Transverse colon (tissue), 4 donors: Measurements from ENCODE around the gene SRSF6.
"Not testable (repeated sequence)": the region's sequence is repeated elsewhere in the genome, so short reads cannot be mapped to it uniquely, and the experiment has no call there.

Experiments used
- POLR2A ChIP-seq: fragments of 450-650 bp; IDR thresholded peaks from one replicate; pipeline ENCODE4 v1.6.1; 2016; ENCODE audit warnings: antibody characterized with exemption, mild to moderate bottlenecking, moderate library complexity
- POLR2AphosphoS5 ChIP-seq, 3 donors: sonication (generic); formaldehyde crosslinking; IDR thresholded peaks; one replicate each; pipeline ENCODE4 v1.6.1; 2016; ENCODE audit warnings: antibody characterized with exemption in 3 of 3
- TF ChIP-seq, protein P1 (sequence below), 5 experiments: fragments of 200-600 bp in 3 of 5; fragments of 450-650 bp in 2 of 5; sonication (generic) in 3 of 5; IDR thresholded peaks; 1 replicate in 2 of 5; 2 replicates in 3 of 5; pipeline ENCODE4 v1.5.1; 2016 to 2017; ENCODE audit warnings: antibody characterized with exemption in 5 of 5, inconsistent platforms in 3 of 5, mild to moderate bottlenecking in 2 of 5, moderate library complexity in 1 of 5

DNA sequence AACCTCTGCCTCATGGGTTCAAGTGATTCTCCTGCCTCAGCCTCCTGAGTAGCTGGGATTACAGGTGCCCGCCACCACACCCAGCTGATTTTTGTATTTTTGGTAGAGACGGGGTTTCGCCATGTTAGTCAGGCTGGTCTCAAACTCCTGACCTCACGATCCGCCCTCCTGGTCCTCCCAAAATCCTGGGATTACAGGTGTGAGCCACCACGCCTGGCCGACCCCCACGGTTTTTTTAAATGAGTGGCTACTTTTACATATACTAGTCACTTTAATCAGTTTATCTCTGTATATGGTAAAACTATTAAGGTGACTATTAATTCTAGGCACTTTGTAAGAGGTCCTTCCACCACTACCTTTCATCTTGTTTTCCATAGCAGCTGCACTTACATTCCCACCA is 44.3 kb downstream of the SRSF6 start:
- TF ChIP-seq, protein P1, sequence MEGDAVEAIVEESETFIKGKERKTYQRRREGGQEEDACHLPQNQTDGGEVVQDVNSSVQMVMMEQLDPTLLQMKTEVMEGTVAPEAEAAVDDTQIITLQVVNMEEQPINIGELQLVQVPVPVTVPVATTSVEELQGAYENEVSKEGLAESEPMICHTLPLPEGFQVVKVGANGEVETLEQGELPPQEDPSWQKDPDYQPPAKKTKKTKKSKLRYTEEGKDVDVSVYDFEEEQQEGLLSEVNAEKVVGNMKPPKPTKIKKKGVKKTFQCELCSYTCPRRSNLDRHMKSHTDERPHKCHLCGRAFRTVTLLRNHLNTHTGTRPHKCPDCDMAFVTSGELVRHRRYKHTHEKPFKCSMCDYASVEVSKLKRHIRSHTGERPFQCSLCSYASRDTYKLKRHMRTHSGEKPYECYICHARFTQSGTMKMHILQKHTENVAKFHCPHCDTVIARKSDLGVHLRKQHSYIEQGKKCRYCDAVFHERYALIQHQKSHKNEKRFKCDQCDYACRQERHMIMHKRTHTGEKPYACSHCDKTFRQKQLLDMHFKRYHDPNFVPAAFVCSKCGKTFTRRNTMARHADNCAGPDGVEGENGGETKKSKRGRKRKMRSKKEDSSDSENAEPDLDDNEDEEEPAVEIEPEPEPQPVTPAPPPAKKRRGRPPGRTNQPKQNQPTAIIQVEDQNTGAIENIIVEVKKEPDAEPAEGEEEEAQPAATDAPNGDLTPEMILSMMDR (IDR thresholded peaks at IDR 0.05), result not testable (repeated sequence)
- not testable (repeated sequence) for TF ChIP-seq POLR2AphosphoS5 (IDR thresholded peaks at IDR 0.05); POLR2A
